RPMI7951 (cell line): Measurements from ENCODE around the gene GDI1. TPM values are rescaled to one million over a fixed set of nuclear protein-coding genes. Genes with fewer than 3 reads are reported as not detected.

Experiments used
- DNase-seq: peaks from one replicate; pipeline ENCODE4 v3.0.0-alpha.2; 2012; ENCODE audit warnings: low read depth
- total RNA-seq: library from RNA; depleted of rRNA; stranded (reverse); fragments of >200 nt; shearing (Covaris generic); gene quantifications from 2 replicates; pipeline ENCODE4 v1.2.3, GENCODE V29; 2014

The GDI1 gene
- total RNA-seq, 1 experiment from 2014 or later, result 58.0 TPM

DNA sequence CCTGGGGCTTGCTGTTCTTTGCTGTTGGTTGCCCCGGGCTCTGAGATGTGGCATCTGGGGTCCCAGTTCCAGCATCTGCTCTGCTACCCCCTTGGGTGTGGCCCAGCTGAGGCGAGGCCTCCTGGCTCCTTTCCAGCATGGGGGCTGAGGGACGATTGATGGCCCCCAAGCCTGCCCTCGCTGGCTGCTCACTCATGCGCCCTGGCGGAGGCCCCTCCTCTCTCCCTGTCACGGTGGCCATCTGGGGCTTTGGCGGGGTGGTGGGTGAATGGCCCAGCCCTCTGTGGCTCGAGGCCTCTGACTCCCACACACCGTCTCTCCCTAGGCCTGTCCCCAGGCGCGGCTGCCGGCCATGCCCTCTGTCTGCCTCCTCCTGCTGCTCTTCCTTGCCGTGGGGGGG lies 22.9 kb downstream of the GDI1 start:
- no peak for DNase-seq

DNA sequence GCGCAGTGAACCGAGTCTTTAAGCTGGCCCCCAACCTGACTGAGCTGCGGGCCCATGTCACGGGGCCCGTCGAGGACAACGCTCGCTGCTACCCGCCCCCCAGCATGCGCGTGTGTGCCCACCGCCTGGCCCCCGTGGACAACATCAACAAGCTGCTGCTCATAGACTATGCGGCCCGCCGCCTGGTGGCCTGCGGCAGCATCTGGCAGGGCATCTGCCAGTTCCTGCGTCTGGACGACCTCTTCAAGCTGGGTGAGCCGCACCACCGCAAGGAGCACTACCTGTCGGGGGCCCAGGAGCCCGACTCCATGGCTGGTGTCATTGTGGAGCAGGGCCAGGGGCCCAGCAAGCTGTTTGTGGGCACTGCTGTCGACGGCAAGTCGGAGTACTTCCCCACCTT lies 23.4 kb downstream of the GDI1 start:
- no peak for DNase-seq

DNA sequence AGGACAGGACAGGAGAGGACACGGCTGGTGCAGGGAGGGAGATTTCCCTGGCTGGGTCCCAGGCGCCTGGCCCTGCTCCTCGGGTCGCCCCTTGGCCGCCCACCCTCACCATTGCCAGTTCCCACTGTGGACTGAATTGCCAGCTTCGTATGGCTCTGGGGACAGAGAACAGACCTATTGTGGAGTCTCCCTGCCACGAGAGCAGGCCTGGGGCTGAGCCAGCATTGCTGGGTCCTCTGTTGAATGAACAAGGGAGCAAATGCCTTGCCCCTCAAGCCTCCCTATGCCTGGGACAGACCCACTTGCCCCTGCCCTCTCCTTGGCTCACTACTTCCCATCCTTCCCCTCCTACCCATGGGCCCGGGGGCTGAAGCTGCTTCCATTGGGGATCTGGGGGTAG lies 25.4 kb downstream of the GDI1 start:
- DNase-seq, result no peak

DNA sequence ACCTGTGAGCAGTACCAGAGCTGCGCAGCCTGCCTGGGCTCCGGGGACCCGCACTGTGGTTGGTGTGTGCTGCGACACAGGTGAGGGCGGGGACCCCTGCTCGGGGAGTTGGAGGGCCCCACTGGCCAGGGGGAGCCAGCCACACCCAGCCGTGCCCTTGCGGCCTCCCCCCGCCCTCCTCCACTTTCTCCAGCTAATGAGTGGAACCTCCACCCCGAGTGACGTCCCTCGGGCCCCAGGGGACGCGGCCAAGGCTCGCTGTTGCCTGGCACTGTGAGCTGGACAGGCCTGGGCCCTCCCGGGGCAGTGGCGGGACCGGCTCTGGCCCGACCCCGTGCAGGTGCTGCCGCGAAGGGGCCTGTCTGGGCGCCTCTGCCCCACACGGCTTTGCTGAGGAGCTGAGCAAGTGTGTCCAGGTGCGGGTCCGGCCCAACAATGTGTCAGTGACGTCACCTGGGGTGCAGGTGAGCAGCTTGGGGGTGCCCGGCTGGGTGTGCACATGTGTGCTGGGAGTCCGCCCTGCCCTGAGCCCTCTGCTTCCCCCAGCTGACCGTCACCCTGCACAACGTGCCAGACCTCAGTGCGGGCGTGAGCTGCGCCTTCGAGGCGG lies 26.8 kb downstream of the GDI1 start:
- DNase-seq, result no peak

DNA sequence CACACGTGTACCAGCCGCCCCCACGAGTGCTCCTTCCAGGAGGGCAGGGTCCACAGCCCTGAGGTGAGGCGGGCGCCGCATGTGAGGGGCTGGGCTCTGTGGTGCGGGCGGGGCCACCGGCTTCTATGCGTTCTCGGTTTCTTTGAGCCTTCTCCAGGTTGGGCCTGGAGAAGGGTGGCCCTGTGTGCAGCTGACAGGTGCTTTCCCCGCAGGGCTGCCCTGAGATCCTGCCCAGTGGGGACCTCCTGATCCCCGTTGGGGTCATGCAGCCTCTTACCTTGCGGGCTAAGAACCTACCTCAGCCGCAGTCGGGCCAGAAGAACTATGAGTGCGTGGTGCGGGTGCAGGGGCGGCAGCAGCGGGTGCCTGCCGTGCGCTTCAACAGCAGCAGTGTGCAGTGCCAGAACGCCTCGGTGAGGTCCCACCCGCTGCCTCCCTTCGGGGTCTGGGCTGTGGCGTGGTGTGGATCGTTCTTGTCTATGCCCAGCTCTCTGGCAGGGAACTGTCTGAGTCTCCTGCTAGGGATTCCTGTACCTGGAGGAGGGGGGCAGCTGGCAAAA lies 27.9 kb downstream of the GDI1 start:
- DNase-seq, result no peak

DNA sequence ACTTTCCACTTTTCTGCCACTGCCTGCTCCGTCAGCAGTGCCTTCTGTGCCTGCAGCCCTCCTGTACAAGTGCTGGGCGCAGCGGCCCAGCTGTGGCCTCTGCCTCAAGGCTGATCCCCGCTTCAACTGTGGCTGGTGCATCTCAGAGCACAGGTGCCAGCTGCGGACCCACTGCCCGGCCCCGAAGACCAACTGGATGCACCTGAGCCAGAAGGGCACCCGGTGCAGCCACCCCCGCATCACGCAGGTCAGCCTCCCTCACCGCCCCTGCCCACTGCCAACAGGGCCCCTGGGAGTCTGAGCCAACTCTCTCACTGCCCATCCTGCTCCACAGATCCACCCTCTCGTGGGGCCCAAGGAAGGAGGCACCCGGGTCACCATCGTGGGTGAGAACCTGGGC lies 28.6 kb downstream of the GDI1 start:
- DNase-seq, result no peak

DNA sequence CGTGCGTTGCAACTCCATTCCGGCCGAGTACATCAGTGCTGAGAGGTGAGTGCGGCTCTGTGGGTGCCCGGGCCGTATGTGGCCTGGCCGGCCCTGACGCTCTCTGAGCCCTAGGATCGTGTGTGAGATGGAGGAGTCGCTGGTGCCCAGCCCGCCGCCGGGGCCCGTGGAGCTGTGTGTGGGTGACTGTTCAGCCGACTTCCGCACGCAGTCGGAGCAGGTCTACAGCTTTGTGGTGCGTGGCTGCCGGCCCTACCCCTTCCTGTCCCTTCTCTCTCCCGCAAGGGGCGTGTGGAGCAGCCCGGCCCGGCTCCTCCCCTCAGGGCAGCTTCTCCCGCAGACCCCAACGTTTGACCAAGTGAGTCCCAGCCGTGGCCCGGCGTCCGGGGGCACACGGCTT lies 29.1 kb downstream of the GDI1 start:
- DNase-seq, result no peak

DNA sequence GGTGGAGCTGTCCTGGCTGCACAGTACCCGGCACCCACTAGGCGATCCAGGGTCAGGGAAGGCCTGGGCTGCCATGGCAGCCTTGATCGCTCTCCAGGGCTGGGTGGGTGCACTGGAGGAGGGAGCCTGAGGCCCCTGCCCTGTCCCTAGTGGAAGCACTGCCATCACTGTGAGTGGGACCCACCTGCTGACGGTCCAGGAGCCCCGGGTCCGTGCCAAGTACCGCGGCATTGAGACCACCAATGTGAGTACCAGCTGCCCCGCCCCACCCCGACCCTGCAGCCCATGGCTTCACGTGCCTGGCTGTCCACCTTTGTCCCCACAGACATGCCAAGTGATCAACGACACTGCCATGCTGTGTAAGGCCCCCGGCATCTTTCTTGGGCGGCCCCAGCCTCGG lies 30.0 kb downstream of the GDI1 start:
- no peak for DNase-seq

DNA sequence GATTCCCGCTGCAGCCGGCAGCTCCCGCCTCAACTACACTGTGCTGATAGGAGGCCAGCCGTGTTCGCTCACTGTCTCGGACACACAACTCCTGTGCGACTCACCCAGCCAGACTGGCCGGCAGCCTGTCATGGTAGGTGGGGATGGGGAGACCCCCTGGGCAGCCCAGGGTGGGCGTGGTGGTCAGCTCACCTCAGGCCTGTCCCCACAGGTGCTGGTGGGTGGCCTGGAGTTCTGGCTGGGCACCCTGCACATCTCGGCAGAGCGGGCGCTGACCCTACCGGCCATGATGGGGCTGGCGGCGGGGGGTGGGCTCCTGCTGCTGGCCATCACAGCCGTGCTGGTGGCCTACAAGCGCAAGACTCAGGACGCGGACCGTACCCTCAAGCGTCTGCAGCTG lies 30.6 kb downstream of the GDI1 start:
- DNase-seq, result no peak

DNA sequence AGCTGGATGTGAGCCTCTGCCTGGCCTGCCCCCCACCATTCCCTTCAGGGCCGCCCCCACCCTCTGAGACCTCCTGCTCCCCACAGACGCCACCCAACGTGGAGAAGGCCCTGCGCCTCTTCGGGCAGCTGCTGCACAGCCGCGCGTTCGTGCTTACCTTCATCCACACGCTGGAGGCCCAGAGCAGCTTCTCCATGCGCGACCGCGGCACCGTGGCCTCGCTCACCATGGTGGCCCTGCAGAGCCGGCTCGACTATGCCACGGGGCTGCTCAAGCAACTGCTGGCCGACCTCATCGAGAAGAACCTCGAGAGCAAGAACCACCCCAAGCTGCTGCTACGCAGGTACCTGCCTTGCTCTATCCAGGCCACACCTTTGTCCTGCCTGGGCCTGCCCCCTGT lies 31.3 kb downstream of the GDI1 start:
- DNase-seq, result no peak

DNA sequence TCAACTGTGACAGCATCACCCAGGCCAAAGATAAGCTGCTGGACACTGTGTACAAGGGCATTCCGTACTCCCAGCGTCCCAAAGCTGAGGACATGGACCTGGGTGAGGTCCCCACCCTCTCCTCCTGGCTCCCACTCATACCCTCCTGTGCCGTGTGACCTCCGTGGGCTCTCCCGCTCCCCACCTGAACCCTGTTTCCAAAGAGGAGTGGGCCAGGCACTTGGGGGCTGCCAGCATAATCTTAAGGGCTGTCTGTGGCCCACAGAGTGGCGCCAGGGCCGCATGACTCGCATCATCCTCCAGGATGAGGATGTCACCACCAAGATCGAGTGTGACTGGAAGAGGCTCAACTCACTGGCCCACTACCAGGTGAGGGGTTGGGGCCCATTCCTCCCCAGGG lies 32.2 kb downstream of the GDI1 start:
- DNase-seq, result no peak

DNA sequence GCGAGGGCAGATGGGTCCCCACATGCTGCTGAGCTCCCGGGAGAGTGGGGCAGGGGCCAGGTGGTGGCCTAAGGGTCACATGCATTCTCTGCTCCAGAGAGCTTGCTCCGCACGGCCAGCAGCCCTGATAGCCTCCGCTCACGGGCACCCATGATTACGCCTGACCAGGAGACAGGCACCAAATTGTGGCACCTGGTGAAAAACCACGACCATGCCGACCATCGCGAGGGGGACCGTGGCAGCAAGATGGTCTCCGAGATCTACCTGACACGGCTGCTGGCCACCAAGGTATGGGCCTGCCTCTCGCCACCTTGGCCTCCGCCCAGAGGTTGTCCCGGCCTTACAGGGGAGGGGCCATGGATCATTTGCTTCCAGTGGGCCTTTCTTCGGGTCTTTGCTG lies 32.9 kb downstream of the GDI1 start:
- DNase-seq, result no peak

DNA sequence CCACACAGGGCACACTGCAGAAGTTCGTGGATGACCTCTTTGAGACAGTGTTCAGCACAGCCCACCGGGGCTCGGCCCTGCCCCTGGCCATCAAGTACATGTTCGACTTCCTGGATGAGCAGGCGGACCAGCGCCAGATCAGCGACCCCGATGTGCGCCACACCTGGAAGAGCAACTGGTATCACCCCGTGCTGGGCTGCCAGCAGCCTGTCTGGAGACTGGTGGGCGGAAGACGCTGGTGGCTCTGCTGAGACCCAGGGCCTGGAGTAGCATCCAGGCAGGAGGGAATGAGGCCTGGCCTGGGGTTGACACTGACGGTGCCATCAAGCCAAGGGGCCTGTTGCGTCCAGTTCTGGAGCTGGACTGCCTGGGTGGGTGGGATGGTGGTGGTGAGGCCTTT lies 33.5 kb downstream of the GDI1 start:
- DNase-seq, result no peak

DNA sequence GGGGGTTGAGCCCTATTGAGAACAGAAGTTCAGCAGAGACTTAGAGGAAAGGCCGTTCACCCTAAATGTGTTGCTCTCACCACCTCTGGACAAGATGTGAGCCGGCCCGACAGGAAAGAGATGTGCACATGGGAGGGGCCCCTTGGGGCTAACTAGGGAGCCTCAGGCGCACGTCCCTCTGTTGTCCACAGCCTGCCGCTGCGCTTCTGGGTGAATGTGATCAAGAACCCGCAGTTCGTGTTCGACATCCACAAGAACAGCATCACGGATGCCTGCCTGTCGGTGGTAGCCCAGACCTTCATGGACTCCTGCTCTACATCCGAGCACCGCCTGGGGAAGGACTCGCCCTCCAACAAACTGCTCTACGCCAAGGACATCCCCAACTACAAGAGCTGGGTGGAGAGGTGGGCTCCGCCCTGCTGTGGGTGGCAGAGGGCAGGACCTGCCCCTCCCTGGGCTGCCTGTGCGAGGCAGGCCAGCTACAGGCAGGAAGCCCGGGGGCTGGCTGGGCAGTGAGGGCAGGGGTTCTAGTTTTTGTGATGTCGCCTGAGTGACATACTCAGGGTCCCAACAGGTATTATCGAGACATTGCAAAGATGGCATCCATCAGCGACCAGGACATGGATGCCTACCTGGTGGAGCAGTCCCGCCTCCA lies 34.1 kb downstream of the GDI1 start:
- no peak for DNase-seq

DNA sequence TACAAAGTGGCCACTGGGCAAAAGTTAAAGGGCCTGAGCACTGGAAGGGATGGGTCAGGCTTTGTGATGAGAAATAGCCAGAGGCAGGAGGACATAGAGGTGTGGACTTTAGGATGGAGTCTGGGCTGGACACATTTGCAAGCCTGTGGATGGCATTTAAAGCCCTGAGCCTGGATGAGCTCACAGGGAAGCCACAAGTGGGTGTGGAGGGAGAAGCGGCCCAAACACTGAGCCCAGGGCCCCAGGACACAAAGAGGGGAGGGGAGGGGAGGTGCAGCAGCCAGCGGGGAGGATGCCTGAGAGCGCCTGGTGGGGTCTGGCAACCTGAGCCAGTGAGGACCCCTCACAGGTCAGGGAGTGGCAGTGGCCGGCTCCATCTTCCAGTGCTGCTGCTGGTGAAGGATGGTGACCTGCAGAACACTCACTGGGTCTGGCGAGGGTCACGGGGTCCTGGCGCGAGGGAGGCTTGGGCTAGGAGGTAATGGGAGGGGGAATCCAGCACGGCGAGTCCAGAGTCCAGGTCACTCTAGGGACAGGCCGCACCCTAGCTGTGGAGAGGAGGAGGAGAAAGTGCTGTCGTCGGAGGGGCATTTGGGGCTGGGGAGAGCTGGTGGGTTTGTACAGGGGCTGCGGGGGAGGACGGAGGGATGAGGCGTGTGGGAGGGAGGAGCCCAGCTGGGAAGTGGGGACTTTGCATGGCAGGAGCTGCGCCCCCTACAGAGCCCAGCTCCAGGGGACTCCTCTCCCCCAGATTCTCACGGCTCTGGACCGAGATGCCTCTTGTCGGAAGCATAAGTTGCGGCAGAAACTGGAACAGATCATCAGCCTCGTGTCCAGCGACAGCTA lies 35.1 kb downstream of the GDI1 start:
- no peak for DNase-seq

DNA sequence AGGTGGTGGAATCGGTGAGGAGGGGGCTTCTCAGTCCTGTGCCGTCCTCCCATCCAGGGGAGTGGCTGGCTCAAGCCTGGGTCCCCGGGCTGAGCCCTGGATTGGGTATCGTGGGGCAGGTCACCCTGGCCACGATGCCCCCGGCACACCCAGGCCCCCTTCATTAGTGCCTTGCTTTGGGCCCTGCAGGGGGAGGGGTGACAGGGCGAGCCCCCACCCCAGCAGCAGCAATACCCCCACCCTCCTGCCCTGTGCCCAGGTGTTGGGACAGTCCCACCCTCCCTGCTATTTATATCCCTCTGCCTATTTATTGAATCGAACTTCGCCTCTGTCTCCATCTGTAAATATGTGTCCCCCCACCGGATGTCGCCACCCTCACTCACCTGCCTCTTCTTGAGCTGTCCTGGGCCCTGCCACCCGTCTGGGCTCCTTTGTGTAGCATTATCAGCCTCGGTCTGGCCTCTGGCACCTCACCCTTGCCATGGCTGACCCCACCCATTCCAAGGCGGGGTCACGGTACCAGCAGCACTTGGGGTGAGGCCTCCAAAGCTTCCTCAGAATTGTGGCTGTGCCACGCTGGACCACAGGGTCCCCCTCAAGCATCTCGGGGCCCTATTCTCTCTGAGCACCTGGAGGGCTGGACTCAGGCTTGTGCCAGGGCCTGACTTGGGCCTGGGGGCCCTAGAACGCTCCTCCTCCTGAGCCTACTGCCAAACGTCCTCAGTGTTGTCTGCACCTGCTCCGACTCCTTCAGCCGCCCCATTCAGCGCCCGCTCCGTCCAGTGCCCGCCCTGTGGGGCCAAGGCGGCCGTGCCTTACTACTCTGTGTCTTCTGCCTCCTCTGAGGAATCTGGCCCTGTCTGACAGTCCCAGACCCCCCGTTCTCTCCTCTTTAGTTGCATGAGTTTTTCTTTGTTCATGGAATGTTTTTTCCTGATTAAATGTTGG lies 36.0 kb downstream of the GDI1 start:
- no peak for DNase-seq

DNA sequence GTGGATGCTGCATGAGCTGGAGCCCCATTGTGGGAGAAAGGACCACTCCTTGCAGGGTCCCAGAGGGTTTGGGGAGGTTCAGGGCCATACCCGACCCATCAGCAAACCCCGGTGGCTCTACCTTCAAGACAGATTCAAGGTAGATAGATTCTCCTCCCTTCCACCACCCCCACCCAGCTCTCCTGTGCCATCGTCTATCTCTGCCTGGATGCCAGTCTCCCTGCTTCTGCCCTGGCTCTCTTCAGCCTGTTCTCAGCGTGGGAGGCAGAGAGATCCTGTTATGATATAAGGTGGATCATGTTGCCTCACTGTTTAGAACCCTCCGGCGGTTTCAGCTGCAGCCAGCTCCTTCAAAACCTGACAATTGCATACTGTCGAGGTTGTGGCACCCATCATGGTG lies 36.7 kb downstream of the GDI1 start:
- DNase-seq, result no peak

DNA sequence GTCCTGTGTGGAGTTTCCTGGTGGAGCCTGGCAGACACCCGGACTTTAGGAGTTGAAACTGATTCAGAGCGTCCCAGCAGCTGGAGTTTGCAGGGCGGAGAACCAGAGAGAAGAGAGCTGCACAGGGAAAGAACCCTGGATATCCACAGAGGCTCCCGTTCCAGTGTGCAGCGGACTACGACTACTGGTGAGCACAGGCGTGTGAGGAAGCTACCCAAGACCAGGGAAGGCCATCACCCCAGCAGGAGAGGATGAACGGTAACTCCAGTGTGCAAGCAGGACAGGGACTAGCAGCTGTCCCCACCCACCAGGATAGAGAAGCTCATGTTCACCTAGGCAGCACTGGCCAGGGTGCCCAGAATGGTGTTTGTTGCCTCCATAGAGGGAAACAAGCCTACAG lies 39.9 kb downstream of the GDI1 start:
- DNase-seq, result no peak

DNA sequence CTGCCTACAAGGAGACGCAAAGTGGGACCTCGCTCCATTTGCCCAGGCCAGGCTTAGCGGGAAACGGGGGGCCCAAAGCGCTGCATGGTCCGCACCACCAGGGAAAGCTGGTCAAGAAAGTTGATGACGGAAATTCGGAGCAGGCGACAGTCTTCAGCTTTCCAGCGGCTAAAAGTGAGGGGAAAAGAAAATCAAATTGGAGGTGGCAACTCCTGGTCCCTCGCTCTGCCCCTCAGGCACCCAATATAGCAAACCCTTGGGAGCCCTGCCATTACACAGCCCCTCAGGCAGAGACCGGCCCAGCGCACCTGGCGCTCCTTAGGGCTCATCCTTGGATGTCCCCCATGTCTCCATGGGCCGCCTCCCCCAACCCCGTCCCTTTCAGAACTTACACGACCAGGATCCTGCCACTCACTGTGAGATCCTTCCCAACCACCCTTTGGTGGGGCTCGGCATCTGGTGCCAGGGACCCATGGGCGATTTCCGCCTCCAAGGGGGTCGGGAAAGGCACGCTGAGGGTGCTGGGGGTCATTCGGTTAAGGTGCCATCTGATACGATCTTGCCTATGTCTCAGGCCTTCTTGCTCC lies 41.0 kb downstream of the GDI1 start:
- no peak for DNase-seq

DNA sequence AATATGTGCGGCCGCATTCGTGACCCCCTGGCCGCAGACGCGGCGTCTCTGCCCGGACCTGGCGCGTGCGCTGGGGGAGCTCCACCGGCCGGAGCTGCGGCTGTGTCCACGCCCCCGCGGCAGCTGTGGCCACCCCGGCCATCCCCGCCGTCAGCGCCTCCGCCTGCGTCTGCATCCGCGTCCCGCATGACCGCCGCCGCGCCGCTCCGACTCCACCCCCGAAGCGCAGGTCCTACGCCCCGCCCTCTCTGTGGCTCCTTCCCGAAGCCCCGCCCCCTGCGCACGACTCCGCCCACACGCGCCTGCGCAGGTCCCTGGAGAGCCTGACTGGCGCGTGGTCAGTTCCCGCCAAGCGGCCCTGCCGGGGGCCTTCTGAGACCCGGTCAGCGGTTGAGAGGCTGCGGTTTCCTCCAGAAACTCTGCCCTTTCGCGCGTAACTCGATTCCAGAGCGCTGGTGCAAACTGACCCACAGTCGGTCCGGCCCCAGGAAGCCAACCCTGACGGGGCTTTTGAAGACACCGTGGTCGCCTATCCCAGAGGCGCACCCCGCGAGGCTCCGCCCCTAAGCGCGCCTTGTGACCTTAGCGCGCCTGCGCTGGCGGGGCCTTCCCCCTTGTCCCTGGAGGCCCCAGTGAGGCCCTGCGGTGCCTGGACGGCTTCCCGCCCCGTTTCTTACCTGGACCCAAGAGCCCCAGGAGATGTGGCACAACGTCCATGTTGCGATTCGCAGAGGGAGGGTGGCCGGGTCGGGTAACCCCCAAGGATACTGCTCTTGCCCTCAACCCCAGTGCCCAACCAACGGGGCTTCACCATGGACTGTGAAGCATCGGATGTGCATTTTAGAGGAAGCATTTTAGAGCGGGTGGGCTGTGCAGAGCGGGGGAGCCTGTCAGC lies 42.0 kb downstream of the GDI1 start, which contains the start of gene LAGE3:
Gene LAGE3 (minus strand): TSS at position 554 of the 895 bp plus-strand sequence. CDS start 366 bp downstream, at position 188.
- DNase-seq, result peak; percentile 79
